HepG2 (cell line): Measurements from ENCODE around the gene AHCTF1. TPM values are rescaled to one million over a fixed set of nuclear protein-coding genes. Genes with fewer than 3 reads are reported as not detected.

Experiments
- ARNTL ChIP-seq: sonication (generic); formaldehyde crosslinking; IDR thresholded peaks from 2 replicates; pipeline ENCODE4 v1.4.0; 2020; ENCODE audit warnings: mild to moderate bottlenecking, missing genetic modification reagents
- CEBPB ChIP-seq: IDR thresholded peaks from 2 replicates; pipeline ENCODE4 v1.6.1; 2011; ENCODE audit warnings: low read depth, low read length, improper control_type of control experiment, borderline replicate concordance
- FOXA3 ChIP-seq: IDR thresholded peaks from 2 replicates; pipeline ENCODE4 v1.6.1; 2016; ENCODE audit warnings: missing genetic modification reagents, missing compliant biosample characterization
- HNRNPLL ChIP-seq: fragments of 200-400 bp; formaldehyde crosslinking; IDR thresholded peaks from 2 replicates; pipeline ENCODE4 v1.6.1; 2017; ENCODE audit warnings: mild to moderate bottlenecking, low read depth, low read length; ENCODE audit not compliant: poor library complexity, severe bottlenecking
- MTF2 ChIP-seq: sonication (generic); formaldehyde crosslinking; IDR thresholded peaks from 2 replicates; pipeline ENCODE4 v1.5.0; 2020; ENCODE audit warnings: missing genetic modification reagents, borderline replicate concordance
- NR2F2 ChIP-seq: IDR thresholded peaks from 2 replicates; pipeline ENCODE4 v1.6.1; 2012; ENCODE audit warnings: low read depth, inconsistent platforms, borderline replicate concordance
- ZC3H13 ChIP-seq: sonication (generic); formaldehyde crosslinking; IDR thresholded peaks from 2 replicates; pipeline ENCODE4 v1.8.1; 2023; ENCODE audit warnings: mild to moderate bottlenecking, missing genetic modification reagents, moderate library complexity
- ZNF773 ChIP-seq: sonication (generic); formaldehyde crosslinking; IDR thresholded peaks from 2 replicates; pipeline ENCODE4 v1.4.0; 2020; ENCODE audit warnings: missing genetic modification reagents, borderline replicate concordance
- ZNF891 ChIP-seq: sonication (generic); formaldehyde crosslinking; IDR thresholded peaks from 2 replicates; pipeline ENCODE4 v1.5.0; 2020; ENCODE audit warnings: mild to moderate bottlenecking, missing genetic modification reagents
- polyA plus RNA-seq, 8 experiments: library from polyadenylated mRNA; depleted of rRNA in 3 of 8; stranded (reverse) in 7 of 8; unstranded in 1 of 8; fragments of >200 nt; fragmentation: Illumina TruSeq in 4 of 8; extraction: Trizol in 4 of 8; gene quantifications; 2 replicates each; pipeline versions ENCODE4 v1.2.1 to v1.2.3, GENCODE V29; 2011 to 2016; ENCODE audit warnings: low read depth in 4 of 8, missing spikeins in 1 of 8, mixed read lengths in 1 of 8; ENCODE audit not compliant: insufficient read depth in 1 of 8
- total RNA-seq, 5 experiments: library from RNA; depleted of rRNA; stranded (reverse); fragments of >200 nt; fragmentation: Illumina TruSeq; extraction: Trizol; gene quantifications; 2 replicates each; pipeline ENCODE4 v1.2.3, GENCODE V29; 2016; ENCODE audit warnings: low read depth in 1 of 5
- TF ChIP-seq, protein P1 (sequence below): sonication (generic); formaldehyde crosslinking; IDR thresholded peaks from 2 replicates; pipeline ENCODE4 v1.4.0; 2020; ENCODE audit warnings: missing genetic modification reagents
- TF ChIP-seq, protein P2 (sequence below): IDR thresholded peaks from 2 replicates; pipeline ENCODE4 v1.6.1; 2016; ENCODE audit warnings: missing genetic modification reagents, missing compliant biosample characterization
- TF ChIP-seq, protein P3 (sequence below): sonication (generic); formaldehyde crosslinking; IDR thresholded peaks from 2 replicates; pipeline ENCODE4 v1.4.0; 2020; ENCODE audit warnings: mild to moderate bottlenecking, missing genetic modification reagents
- TF ChIP-seq, protein P4 (sequence below), 2 experiments: fragments of 450-650 bp in 1 of 2; sonication (generic) in 1 of 2; formaldehyde crosslinking; IDR thresholded peaks; 2 replicates each; pipeline versions ENCODE4 v1.5.0 to v1.8.0; 2020 to 2022; ENCODE audit warnings: mild to moderate bottlenecking in 1 of 2, missing genetic modification reagents in 1 of 2
- TF ChIP-seq, protein P5 (sequence below): sonication (generic); formaldehyde crosslinking; IDR thresholded peaks from 2 replicates; pipeline ENCODE4 v1.8.0; 2022; ENCODE audit warnings: missing genetic modification reagents, mild to moderate bottlenecking, inconsistent platforms, borderline replicate concordance
- TF ChIP-seq, protein P6 (sequence below), 2 experiments: sonication (generic) in 1 of 2; formaldehyde crosslinking in 1 of 2; IDR thresholded peaks; 2 replicates each; pipeline versions ENCODE4 v1.4.0 to v1.6.1; 2018 to 2020; ENCODE audit warnings: missing genetic modification reagents in 2 of 2, borderline replicate concordance in 1 of 2, low read depth in 1 of 2, mild to moderate bottlenecking in 1 of 2, missing biosample characterization in 1 of 2
- TF ChIP-seq, protein P7 (sequence below): IDR thresholded peaks from 2 replicates; pipeline ENCODE4 v1.6.1; 2016; ENCODE audit warnings: missing biosample characterization, missing genetic modification reagents, low read depth
- TF ChIP-seq, protein P8 (sequence below): IDR thresholded peaks from 2 replicates; pipeline ENCODE4 v1.4.0; 2020; ENCODE audit warnings: mild to moderate bottlenecking, missing genetic modification reagents

Gene AHCTF1
- total and polyA plus RNA-seq, 2 of the 13 experiments (the other 11 are each of a cell fraction or from before 2014, with no cell fraction given): 16.6 to 45.9 TPM

DNA sequence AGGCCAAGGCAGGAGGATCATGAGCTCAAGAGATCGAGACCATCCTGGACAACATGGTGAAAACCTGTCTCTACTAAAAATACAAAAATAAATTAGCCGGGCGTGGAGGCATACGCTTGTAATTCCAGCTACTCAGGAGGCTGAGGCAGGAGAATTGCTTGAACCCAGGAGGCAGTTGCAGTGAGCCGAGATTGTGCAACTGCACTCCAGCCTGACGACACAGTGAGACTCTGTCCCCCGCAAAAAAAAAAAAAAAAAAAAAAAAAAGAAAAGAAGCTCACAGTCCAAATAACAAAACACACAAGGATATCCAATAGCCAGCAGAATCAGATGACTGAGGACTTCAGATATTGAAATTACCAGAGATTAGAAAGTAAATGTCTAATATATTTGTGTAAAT is 11.8 kb downstream of the AHCTF1 start (continued):
- no peak for TF ChIP-seq MTF2 (CRISPR knock-in tag)
- no peak for TF ChIP-seq ZC3H13 (CRISPR knock-in tag)
- no peak for TF ChIP-seq ZNF773 (CRISPR knock-in tag)
- no peak for TF ChIP-seq ARNTL (CRISPR knock-in tag)
- no peak for TF ChIP-seq ZNF891 (CRISPR knock-in tag)
- peak; percentile 93 for TF ChIP-seq CEBPB
- TF ChIP-seq, protein P1, sequence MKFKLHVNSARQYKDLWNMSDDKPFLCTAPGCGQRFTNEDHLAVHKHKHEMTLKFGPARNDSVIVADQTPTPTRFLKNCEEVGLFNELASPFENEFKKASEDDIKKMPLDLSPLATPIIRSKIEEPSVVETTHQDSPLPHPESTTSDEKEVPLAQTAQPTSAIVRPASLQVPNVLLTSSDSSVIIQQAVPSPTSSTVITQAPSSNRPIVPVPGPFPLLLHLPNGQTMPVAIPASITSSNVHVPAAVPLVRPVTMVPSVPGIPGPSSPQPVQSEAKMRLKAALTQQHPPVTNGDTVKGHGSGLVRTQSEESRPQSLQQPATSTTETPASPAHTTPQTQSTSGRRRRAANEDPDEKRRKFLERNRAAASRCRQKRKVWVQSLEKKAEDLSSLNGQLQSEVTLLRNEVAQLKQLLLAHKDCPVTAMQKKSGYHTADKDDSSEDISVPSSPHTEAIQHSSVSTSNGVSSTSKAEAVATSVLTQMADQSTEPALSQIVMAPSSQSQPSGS: 0 out of 2 replicates have a peak, but pooled peaks have one; percentile 47
- TF ChIP-seq, protein P2, sequence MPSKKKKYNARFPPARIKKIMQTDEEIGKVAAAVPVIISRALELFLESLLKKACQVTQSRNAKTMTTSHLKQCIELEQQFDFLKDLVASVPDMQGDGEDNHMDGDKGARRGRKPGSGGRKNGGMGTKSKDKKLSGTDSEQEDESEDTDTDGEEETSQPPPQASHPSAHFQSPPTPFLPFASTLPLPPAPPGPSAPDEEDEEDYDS (CRISPR knock-in tag): no peak
- TF ChIP-seq, protein P3, sequence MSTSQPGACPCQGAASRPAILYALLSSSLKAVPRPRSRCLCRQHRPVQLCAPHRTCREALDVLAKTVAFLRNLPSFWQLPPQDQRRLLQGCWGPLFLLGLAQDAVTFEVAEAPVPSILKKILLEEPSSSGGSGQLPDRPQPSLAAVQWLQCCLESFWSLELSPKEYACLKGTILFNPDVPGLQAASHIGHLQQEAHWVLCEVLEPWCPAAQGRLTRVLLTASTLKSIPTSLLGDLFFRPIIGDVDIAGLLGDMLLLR (CRISPR knock-in tag): no peak
- TF ChIP-seq, protein P4, sequence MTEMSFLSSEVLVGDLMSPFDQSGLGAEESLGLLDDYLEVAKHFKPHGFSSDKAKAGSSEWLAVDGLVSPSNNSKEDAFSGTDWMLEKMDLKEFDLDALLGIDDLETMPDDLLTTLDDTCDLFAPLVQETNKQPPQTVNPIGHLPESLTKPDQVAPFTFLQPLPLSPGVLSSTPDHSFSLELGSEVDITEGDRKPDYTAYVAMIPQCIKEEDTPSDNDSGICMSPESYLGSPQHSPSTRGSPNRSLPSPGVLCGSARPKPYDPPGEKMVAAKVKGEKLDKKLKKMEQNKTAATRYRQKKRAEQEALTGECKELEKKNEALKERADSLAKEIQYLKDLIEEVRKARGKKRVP (CRISPR knock-in tag; IDR thresholded peaks at IDR 0.05): peak in 1 of 2 experiments; percentile 41; a peak in 1 of 4 replicates
- TF ChIP-seq, protein P5, sequence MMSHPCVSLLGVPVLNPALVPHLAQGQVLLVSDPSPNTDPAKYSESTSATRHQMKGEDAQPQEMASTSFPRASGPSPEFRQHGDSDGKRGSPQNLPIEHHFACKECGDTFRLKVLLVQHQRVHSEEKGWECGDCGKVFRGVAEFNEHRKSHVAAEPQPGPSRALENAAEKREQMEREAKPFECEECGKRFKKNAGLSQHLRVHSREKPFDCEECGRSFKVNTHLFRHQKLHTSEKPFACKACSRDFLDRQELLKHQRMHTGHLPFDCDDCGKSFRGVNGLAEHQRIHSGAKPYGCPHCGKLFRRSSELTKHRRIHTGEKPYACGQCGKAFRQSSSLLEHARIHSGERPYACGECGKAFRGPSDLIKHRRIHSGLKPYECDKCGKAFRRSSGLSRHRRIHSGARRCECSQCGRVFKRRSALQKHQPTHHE: no peak
- no peak for TF ChIP-seq NR2F2
- TF ChIP-seq FOXA3 (CRISPR knock-in tag): peak; percentile 34; the same call in 1 of the 2 replicates
- no peak for TF ChIP-seq HNRNPLL
- TF ChIP-seq, protein P6, sequence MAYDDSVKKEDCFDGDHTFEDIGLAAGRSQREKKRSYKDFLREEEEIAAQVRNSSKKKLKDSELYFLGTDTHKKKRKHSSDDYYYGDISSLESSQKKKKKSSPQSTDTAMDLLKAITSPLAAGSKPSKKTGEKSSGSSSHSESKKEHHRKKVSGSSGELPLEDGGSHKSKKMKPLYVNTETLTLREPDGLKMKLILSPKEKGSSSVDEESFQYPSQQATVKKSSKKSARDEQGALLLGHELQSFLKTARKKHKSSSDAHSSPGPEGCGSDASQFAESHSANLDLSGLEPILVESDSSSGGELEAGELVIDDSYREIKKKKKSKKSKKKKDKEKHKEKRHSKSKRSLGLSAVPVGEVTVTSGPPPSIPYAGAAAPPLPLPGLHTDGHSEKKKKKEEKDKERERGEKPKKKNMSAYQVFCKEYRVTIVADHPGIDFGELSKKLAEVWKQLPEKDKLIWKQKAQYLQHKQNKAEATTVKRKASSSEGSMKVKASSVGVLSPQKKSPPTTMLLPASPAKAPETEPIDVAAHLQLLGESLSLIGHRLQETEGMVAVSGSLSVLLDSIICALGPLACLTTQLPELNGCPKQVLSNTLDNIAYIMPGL (CRISPR knock-in tag; IDR thresholded peaks at IDR 0.05; ENCODE audit: borderline replicate concordance in 1 of 2, low read depth in 1 of 2): no peak
- TF ChIP-seq, protein P7, sequence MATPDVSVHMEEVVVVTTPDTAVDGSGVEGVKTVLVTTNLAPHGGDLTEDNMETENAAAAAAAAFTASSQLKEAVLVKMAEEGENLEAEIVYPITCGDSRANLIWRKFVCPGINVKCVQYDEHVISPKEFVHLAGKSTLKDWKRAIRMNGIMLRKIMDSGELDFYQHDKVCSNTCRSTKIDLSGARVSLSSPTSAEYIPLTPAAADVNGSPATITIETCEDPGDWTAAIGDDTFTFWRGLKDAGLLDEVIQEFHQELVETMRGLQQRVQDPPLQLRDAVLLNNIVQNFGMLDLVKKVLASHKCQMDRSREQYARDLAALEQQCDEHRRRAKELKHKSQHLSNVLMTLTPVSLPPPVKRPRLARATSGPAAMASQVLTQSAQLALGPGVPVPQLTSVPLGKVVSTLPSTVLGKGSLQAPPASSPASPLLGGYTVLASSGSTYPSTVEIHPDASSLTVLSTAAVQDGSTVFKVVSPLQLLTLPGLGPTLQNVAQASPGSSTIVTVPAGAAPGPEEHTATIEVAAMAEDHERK (CRISPR knock-in tag): no peak
- TF ChIP-seq, protein P8, sequence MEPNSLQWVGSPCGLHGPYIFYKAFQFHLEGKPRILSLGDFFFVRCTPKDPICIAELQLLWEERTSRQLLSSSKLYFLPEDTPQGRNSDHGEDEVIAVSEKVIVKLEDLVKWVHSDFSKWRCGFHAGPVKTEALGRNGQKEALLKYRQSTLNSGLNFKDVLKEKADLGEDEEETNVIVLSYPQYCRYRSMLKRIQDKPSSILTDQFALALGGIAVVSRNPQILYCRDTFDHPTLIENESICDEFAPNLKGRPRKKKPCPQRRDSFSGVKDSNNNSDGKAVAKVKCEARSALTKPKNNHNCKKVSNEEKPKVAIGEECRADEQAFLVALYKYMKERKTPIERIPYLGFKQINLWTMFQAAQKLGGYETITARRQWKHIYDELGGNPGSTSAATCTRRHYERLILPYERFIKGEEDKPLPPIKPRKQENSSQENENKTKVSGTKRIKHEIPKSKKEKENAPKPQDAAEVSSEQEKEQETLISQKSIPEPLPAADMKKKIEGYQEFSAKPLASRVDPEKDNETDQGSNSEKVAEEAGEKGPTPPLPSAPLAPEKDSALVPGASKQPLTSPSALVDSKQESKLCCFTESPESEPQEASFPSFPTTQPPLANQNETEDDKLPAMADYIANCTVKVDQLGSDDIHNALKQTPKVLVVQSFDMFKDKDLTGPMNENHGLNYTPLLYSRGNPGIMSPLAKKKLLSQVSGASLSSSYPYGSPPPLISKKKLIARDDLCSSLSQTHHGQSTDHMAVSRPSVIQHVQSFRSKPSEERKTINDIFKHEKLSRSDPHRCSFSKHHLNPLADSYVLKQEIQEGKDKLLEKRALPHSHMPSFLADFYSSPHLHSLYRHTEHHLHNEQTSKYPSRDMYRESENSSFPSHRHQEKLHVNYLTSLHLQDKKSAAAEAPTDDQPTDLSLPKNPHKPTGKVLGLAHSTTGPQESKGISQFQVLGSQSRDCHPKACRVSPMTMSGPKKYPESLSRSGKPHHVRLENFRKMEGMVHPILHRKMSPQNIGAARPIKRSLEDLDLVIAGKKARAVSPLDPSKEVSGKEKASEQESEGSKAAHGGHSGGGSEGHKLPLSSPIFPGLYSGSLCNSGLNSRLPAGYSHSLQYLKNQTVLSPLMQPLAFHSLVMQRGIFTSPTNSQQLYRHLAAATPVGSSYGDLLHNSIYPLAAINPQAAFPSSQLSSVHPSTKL (CRISPR knock-in tag): peak; percentile 46; the same call in 1 of the 2 replicates
